ENCODE results near the gene MED12L. TPM values are rescaled to one million over a fixed set of nuclear protein-coding genes. Genes with fewer than 3 reads are reported as not detected.

MED12L gene
- total RNA-seq, 4 donors from 2014 or later, result 0.19 to 0.83 (median 0.41) TPM

- Histone ChIP-seq H3K36me3 (no peaks in the 10 kb centered on the region), H3K27me3 (no peaks in the 10 kb centered on the region), H3K4me3 (no peak overlapping the region), H3K27ac (replicated peaks in 1 of 4) (no peak overlapping the region), H3K4me1 (no peaks in the 10 kb centered on the region), H3K9me3 (no peaks in the 10 kb centered on the region)
- intact Hi-C loops (cut with DNase I), result no loop called here
- no peak for TF ChIP-seq CTCF (IDR thresholded peaks at IDR 0.05)
- no peak for TF ChIP-seq POLR2A (IDR thresholded peaks at IDR 0.05; ENCODE audit: low read depth)
- no peak for TF ChIP-seq POLR2AphosphoS5 (IDR thresholded peaks at IDR 0.05)
- no peak for TF ChIP-seq EP300 (IDR thresholded peaks at IDR 0.05)
- DNase-seq (ENCODE audit: extremely low spot score), result no peak
- 76% methylated on average over 3 of the region's 3 CpGs for WGBS
These were observed 119.3 kb downstream of the MED12L start for GRCh38 chr3:151204530-151205402.

- Histone ChIP-seq H3K9me3 (no peaks in the 10 kb centered on the region), H3K27ac (replicated peaks in 1 of 4) (no peak overlapping the region), H3K4me3 (no peak overlapping the region), H3K4me1 (no peaks in the 10 kb centered on the region), H3K27me3 (no peaks in the 10 kb centered on the region), H3K36me3 (no peaks in the 10 kb centered on the region)
- 92% methylated on average over 6 of the region's 6 CpGs for whole genome bisulfite sequencing
- TF ChIP-seq POLR2A (IDR thresholded peaks at IDR 0.05; ENCODE audit: low read depth) (no peak), CTCF (IDR thresholded peaks at IDR 0.05) (no peak), EP300 (IDR thresholded peaks at IDR 0.05) (no peak), POLR2AphosphoS5 (IDR thresholded peaks at IDR 0.05) (no peak)
- intact Hi-C loops (cut with DNase I), result no loop called here
- no peak for DNase-seq (ENCODE audit: extremely low spot score)
These were observed 120.0 kb downstream of the MED12L start for GRCh38 chr3:151205482-151205881.

- intact Hi-C loops (cut with DNase I), result no loop called here
- WGBS, result 89% methylated on average over 3 of the region's 3 CpGs
- H3K36me3 ChIP-seq, result no peaks in the 10 kb centered on the region
These were observed 120.7 kb downstream of the MED12L start for GRCh38 chr3:151206201-151206600.

GRCh38 chr3:151209654-151210053 lies 124.2 kb downstream of the MED12L start:
- WGBS, result 88% methylated on average over 3 of the region's 3 CpGs
- Histone ChIP-seq H3K4me1 (peaks cover 0 to 4% (median 0%) of the 10 kb centered on the region in 4 donors), H3K27ac (replicated peaks in 1 of 4) (no peak overlapping the region), H3K4me3 (no peak overlapping the region), H3K27me3 (no peaks in the 10 kb centered on the region), H3K9me3 (no peaks in the 10 kb centered on the region), H3K36me3 (no peaks in the 10 kb centered on the region)
- intact Hi-C loops (cut with DNase I), result no loop called here
- DNase-seq (ENCODE audit: extremely low spot score), result no peak
- TF ChIP-seq CTCF (IDR thresholded peaks at IDR 0.05), result no peak
- TF ChIP-seq EP300 (IDR thresholded peaks at IDR 0.05), result no peak
- TF ChIP-seq POLR2AphosphoS5 (IDR thresholded peaks at IDR 0.05), result no peak
- no peak for TF ChIP-seq POLR2A (IDR thresholded peaks at IDR 0.05; ENCODE audit: low read depth)

More at GRCh38 chr3:151206201-151206600, 120.7 kb downstream of the MED12L start:
- H3K27me3 ChIP-seq, result no peaks in the 10 kb centered on the region
- H3K4me1 ChIP-seq, result peaks cover 0 to 4% (median 0%) of the 10 kb centered on the region in 4 donors
- TF ChIP-seq POLR2AphosphoS5 (IDR thresholded peaks at IDR 0.05), result no peak
- TF ChIP-seq EP300 (IDR thresholded peaks at IDR 0.05), result no peak
- no peak for TF ChIP-seq POLR2A (IDR thresholded peaks at IDR 0.05; ENCODE audit: low read depth)
- TF ChIP-seq CTCF (IDR thresholded peaks at IDR 0.05), result no peak
- H3K27ac ChIP-seq (replicated peaks in 1 of 4), result no peak overlapping the region
- H3K9me3 ChIP-seq, result no peaks in the 10 kb centered on the region
- no peak overlapping the region for H3K4me3 ChIP-seq
- DNase-seq (ENCODE audit: extremely low spot score), result no peak
